GM06990 (cell line): ENCODE results near the gene TSPAN16.

ENCODE experiments used
- DNase-seq: peaks from one replicate; pipeline ENCODE4 v3.0.0-alpha.2; 2011; ENCODE audit not compliant: insufficient read length; ENCODE audit errors: extremely low read depth
- H3K27me3 ChIP-seq: replicated peaks from 2 replicates; pipeline ENCODE4 v1.6.0; 2011; ENCODE audit warnings: low read length; ENCODE audit not compliant: control insufficient read depth, insufficient read depth
- H3K36me3 ChIP-seq: 2 replicates; pipeline ENCODE4 v1.5.1; 2011; ENCODE audit warnings: low read length; ENCODE audit not compliant: control insufficient read depth, insufficient read depth
- H3K4me3 ChIP-seq: replicated peaks from 2 replicates; pipeline ENCODE4 v1.5.1; 2011; ENCODE audit warnings: low read depth, mild to moderate bottlenecking, control low read depth, low read length
- TF ChIP-seq, protein P1 (sequence below): IDR thresholded peaks from 2 replicates; pipeline ENCODE4 v1.5.1; 2011; ENCODE audit warnings: low read length, control low read depth, mild to moderate bottlenecking, inconsistent platforms; ENCODE audit not compliant: insufficient read depth, poor library complexity, severe bottlenecking

The TSPAN16 gene

DNA sequence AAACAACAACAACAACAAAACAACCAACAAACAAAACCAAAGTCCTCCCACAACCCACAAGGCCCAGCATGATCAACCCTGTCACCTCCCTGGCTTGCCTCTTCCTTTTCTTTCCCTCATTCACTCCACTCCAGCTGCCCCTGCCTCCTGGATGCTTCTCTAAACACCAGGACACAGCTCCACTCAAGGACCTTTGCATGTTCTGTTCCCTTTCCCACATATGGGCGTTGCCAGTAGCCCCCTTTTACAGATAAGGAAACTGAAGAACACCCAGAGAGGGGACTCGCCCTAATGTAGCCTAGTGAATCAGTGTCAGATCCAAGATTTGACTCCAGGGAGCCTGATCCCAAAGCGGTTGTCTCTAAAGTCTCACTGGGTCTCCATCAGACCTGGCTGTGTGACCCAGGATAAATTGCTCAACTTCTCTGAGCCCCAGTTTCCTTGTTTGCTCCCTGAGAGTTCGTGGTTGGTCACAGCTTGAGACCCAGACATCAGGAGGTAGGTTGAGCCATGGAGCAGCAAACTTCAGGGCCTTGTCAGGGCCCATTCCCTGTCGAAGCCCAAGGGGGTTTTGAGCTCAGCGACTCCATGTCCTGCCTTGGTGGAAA, 30.7 kb upstream of the TSPAN16 start:
- Histone ChIP-seq H3K36me3 (no peaks in the 10 kb centered on the region), H3K27me3 (no peaks in the 10 kb centered on the region; the same call in 1 of the 2 replicates), H3K4me3 (no peak overlapping the region)
- TF ChIP-seq, protein P1, sequence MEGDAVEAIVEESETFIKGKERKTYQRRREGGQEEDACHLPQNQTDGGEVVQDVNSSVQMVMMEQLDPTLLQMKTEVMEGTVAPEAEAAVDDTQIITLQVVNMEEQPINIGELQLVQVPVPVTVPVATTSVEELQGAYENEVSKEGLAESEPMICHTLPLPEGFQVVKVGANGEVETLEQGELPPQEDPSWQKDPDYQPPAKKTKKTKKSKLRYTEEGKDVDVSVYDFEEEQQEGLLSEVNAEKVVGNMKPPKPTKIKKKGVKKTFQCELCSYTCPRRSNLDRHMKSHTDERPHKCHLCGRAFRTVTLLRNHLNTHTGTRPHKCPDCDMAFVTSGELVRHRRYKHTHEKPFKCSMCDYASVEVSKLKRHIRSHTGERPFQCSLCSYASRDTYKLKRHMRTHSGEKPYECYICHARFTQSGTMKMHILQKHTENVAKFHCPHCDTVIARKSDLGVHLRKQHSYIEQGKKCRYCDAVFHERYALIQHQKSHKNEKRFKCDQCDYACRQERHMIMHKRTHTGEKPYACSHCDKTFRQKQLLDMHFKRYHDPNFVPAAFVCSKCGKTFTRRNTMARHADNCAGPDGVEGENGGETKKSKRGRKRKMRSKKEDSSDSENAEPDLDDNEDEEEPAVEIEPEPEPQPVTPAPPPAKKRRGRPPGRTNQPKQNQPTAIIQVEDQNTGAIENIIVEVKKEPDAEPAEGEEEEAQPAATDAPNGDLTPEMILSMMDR = no peak
- DNase-seq = no peak

DNA sequence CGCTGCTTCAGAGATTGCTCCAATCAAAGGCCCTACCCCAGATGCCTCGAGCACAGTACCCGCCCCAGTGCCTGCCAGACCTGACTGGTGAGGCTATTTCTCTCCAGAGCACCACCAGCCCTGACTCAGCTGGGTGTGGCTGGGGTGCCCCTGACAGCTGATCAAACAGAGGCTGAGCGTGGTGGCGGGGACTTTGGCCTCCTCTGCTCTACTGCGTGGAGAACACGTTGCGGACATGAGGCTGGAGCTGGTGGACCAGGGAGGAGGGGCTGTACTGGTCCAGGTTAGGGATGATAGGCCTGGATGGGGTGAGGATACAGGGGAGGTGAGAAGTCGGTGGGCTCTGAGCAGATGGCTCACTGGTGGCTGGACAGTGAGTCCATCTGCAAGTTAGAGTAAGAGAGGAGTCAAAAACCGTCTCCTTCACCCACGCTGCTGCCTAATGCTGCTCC, 30.1 kb upstream of the TSPAN16 start:
- TF ChIP-seq, protein P1 = no peak
- Histone ChIP-seq H3K27me3 (no peaks in the 10 kb centered on the region; the same call in 1 of the 2 replicates), H3K36me3 (no peaks in the 10 kb centered on the region), H3K4me3 (no peak overlapping the region)
- no peak for DNase-seq

DNA sequence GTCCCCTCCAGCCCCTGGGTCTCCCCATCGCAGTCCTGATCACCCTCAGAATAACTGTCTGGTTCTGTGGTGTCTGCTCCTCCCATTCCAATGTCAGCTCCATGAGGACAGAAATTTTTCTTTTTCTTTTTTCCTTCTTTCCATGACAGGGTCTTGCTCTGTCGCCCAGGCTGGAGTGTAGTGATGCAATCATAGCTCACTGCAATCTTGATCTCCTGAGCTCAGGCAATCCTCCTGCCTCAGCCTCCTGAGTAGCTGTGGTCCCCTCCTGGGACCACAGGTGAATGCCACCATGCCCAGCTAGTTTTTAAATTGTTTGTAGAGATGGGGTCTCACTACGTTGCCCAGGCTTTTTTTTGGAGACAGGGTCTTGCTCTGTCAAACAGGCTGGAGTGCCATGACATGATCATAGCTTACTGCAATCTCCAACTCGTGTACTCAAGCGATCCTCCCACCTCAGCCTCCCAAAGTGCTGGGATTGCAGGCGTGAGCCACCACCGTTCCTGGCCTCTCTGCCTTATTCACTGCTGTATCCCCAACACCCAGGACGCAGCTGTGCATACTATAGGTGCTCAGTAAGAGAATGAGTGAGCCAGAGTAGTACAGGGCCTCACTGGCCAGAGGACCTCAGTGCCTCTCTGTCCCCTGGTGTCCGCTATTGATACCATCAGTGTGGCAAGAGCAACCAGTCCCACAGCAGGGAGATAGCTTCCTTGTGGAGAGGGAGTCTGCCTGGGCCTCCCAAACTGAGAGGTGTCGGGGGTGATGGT, 28.5 kb upstream of the TSPAN16 start:
- Histone ChIP-seq H3K27me3 (no peaks in the 10 kb centered on the region; the same call in 1 of the 2 replicates), H3K36me3 (no peaks in the 10 kb centered on the region), H3K4me3 (no peak overlapping the region)
- no peak for DNase-seq
- TF ChIP-seq, protein P1 = no peak

DNA sequence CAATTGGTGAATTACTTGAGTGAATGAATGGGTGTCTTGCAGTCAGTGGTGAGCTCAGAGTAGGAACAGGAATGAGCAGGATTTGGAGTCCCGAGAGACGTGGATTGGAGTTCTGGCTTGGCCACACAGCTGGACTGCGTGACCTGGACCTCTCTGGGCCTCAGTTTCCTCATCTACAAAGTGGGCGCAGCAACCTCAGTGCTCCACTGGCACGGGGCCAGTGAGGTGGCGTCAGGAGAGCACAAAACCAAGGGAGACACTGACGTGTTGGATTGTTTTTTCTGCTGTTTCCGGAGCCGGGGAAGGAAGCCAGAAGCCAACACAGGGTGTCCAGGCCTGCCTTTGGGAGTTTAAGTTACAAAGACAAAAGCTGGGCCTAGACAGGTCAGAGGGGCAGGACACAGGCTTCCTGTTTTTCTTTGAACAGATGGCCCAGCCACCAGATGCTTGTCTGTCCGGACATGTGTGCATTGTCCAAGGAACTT, 27.1 kb upstream of the TSPAN16 start:
- H3K27me3 ChIP-seq = no peaks in the 10 kb centered on the region; the same call in 1 of the 2 replicates
- DNase-seq = no peak

DNA sequence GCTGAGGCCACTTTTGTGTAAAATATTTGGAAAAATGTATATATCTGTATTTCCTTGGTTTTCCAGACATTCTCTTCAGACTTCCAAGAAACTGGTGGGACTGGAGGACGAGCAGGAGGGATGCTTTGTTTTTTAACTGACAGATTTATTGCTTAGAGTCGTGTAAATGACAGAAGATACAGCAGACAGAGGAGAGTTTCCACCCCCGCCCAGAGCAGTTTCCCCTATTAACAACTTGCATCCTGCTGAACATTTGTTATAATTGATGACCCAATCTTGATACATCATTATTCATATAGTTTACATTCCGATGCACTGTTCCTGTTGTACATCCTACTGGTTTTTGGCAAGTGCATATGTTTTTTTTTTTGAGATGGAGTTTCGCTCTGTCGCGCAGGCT, 26.6 kb upstream of the TSPAN16 start:
- TF ChIP-seq, protein P1 = no peak

More for the DNA sequence above, 27.1 kb upstream of the TSPAN16 start:
- no peak overlapping the region for H3K4me3 ChIP-seq
- H3K36me3 ChIP-seq = no peaks in the 10 kb centered on the region
- TF ChIP-seq, protein P1 = no peak

More for the DNA sequence above, 26.6 kb upstream of the TSPAN16 start:
- Histone ChIP-seq H3K27me3 (no peaks in the 10 kb centered on the region; the same call in 1 of the 2 replicates), H3K36me3 (no peaks in the 10 kb centered on the region), H3K4me3 (no peak overlapping the region)
- DNase-seq = no peak
